HepG2 (cell line): ENCODE data around the gene APOC4. TPM values are rescaled to one million over a fixed set of nuclear protein-coding genes. Genes with fewer than 3 reads are reported as not detected.
"Not testable (repeated sequence)": the region's sequence is repeated elsewhere in the genome, so short reads cannot be mapped to it uniquely, and the experiment has no call there.

Experiments
- ATF1 ChIP-seq: IDR thresholded peaks from 2 replicates; pipeline ENCODE4 v1.6.1; 2016; ENCODE audit warnings: mild to moderate bottlenecking, control low read depth
- ATF7-NPFF ChIP-seq: sonication (generic); formaldehyde crosslinking; IDR thresholded peaks from 2 replicates; pipeline ENCODE4 v1.8.1; 2023; ENCODE audit warnings: mild to moderate bottlenecking, low read depth, missing genetic modification reagents, moderate library complexity
- CEBPB ChIP-seq: IDR thresholded peaks from 2 replicates; pipeline ENCODE4 v1.6.1; 2011; ENCODE audit warnings: low read depth, low read length, improper control_type of control experiment, borderline replicate concordance
- HES4 ChIP-seq: sonication (generic); formaldehyde crosslinking; IDR thresholded peaks from 2 replicates; pipeline ENCODE4 v1.9.0; 2021; ENCODE audit warnings: mild to moderate bottlenecking, missing genetic modification reagents, borderline replicate concordance
- KLF16 ChIP-seq, 2 experiments: sonication (generic) in 1 of 2; formaldehyde crosslinking in 1 of 2; IDR thresholded peaks; 2 replicates each; pipeline versions ENCODE4 v1.6.1 to v1.8.0; 2016 to 2023; ENCODE audit warnings: missing genetic modification reagents in 2 of 2, missing compliant biosample characterization in 1 of 2
- NFYC ChIP-seq: IDR thresholded peaks from 2 replicates; pipeline ENCODE4 v1.6.1; 2016; ENCODE audit warnings: missing genetic modification reagents, missing compliant biosample characterization
- NR2F6 ChIP-seq, 2 experiments: IDR thresholded peaks; 2 replicates each; pipeline ENCODE4 v1.6.1; 2016; ENCODE audit warnings: antibody characterized with exemption in 1 of 2, mild to moderate bottlenecking in 1 of 2
- SSRP1 ChIP-seq: IDR thresholded peaks from 2 replicates; pipeline ENCODE4 v1.6.1; 2016; ENCODE audit warnings: control low read depth
- TBX2 ChIP-seq: sonication (generic); formaldehyde crosslinking; IDR thresholded peaks from 2 replicates; pipeline ENCODE4 v1.5.0; 2020; ENCODE audit warnings: missing genetic modification reagents, mild to moderate bottlenecking, borderline replicate concordance
- ZNF607 ChIP-seq: sonication (generic); formaldehyde crosslinking; IDR thresholded peaks from 2 replicates; pipeline ENCODE4 v1.5.1; 2020; ENCODE audit warnings: missing genetic modification reagents, mild to moderate bottlenecking, borderline replicate concordance
- ZNF724P ChIP-seq: sonication (generic); formaldehyde crosslinking; IDR thresholded peaks from 2 replicates; pipeline ENCODE4 v1.8.0; 2022; ENCODE audit warnings: missing genetic modification reagents, borderline replicate concordance
- ZNF781 ChIP-seq: sonication (generic); formaldehyde crosslinking; IDR thresholded peaks from 2 replicates; pipeline ENCODE4 v1.5.1; 2020; ENCODE audit warnings: borderline replicate concordance, mild to moderate bottlenecking, missing genetic modification reagents; ENCODE audit errors: not compliant biosample characterization
- polyA plus RNA-seq, 8 experiments: library from polyadenylated mRNA; depleted of rRNA in 3 of 8; stranded (reverse) in 7 of 8; unstranded in 1 of 8; fragments of >200 nt; fragmentation: Illumina TruSeq in 4 of 8; extraction: Trizol in 4 of 8; gene quantifications; 2 replicates each; pipeline versions ENCODE4 v1.2.1 to v1.2.3, GENCODE V29; 2011 to 2016; ENCODE audit warnings: low read depth in 4 of 8, missing spikeins in 1 of 8, mixed read lengths in 1 of 8; ENCODE audit not compliant: insufficient read depth in 1 of 8
- total RNA-seq, 5 experiments: library from RNA; depleted of rRNA; stranded (reverse); fragments of >200 nt; fragmentation: Illumina TruSeq; extraction: Trizol; gene quantifications; 2 replicates each; pipeline ENCODE4 v1.2.3, GENCODE V29; 2016; ENCODE audit warnings: low read depth in 1 of 5
- TF ChIP-seq, protein P1 (sequence below): sonication (generic); formaldehyde crosslinking; IDR thresholded peaks from 2 replicates; pipeline ENCODE4 v1.4.0; 2020; ENCODE audit warnings: mild to moderate bottlenecking, missing genetic modification reagents
- TF ChIP-seq, protein P2 (sequence below): sonication (generic); formaldehyde crosslinking; IDR thresholded peaks from 2 replicates; pipeline ENCODE4 v1.4.0; 2020; ENCODE audit warnings: mild to moderate bottlenecking, missing genetic modification reagents
- TF ChIP-seq, protein P3 (sequence below): IDR thresholded peaks from 2 replicates; pipeline ENCODE4 v1.6.1; 2016
- TF ChIP-seq, protein P4 (sequence below), 2 experiments: fragments of 450-650 bp in 1 of 2; sonication (generic) in 1 of 2; formaldehyde crosslinking; IDR thresholded peaks; 2 replicates each; pipeline versions ENCODE4 v1.5.0 to v1.8.0; 2020 to 2022; ENCODE audit warnings: mild to moderate bottlenecking in 1 of 2, missing genetic modification reagents in 1 of 2

Gene APOC4
- total and polyA plus RNA-seq, 2 of the 13 experiments (the other 11 are each of a cell fraction or from before 2014, with no cell fraction given) = 0.46 TPM; not detected in 1

DNA sequence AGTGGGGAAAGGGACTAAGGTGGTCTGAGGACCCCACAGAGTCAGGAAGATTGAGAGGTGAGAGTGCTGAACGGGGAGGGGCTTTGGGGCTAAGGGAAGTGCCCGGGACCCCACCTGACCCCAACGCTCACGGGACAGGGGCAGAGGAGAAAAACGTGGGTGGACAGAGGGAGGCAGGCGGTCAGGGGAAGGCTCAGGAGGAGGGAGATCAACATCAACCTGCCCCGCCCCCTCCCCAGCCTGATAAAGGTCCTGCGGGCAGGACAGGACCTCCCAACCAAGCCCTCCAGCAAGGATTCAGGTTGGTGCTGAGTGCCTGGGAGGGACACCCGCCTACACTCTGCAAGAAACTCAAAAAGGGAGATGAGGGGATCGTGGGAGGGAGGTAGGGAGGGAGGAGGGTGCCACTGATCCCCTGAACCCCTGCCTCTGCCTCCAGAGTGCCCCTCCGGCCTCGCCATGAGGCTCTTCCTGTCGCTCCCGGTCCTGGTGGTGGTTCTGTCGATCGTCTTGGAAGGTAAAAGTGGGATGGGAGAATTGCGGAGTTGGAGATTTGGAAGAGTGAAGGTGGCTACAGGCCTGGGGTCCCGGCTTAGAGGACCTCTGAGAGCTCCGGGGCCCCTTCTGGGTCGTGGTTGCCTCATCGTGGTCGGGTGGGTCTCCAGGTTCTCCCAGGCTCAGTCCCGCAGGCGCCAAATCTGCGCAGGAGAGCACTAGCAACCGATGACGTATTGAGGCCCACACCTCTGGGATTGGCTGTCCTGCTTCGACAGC, 27.4 kb upstream of the APOC4 start, which contains the start of gene APOC1 (continued):
- peak; percentile 73; the same call in 1 of the 2 replicates for TF ChIP-seq CEBPB
- 0 out of 2 replicates have a peak, but pooled peaks have one; percentile 43 for TF ChIP-seq ZNF607
- TF ChIP-seq, protein P1, sequence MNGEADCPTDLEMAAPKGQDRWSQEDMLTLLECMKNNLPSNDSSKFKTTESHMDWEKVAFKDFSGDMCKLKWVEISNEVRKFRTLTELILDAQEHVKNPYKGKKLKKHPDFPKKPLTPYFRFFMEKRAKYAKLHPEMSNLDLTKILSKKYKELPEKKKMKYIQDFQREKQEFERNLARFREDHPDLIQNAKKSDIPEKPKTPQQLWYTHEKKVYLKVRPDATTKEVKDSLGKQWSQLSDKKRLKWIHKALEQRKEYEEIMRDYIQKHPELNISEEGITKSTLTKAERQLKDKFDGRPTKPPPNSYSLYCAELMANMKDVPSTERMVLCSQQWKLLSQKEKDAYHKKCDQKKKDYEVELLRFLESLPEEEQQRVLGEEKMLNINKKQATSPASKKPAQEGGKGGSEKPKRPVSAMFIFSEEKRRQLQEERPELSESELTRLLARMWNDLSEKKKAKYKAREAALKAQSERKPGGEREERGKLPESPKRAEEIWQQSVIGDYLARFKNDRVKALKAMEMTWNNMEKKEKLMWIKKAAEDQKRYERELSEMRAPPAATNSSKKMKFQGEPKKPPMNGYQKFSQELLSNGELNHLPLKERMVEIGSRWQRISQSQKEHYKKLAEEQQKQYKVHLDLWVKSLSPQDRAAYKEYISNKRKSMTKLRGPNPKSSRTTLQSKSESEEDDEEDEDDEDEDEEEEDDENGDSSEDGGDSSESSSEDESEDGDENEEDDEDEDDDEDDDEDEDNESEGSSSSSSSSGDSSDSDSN (CRISPR knock-in tag) = peak; percentile 60; the same call in 1 of the 2 replicates
- TF ChIP-seq ZNF781 (CRISPR knock-in tag) = peak; percentile 15
- TF ChIP-seq KLF16 (CRISPR knock-in tag; IDR thresholded peaks at IDR 0.05) = 0 out of 4 replicates have a peak, but pooled peaks of 1 of the 2 experiments have one; percentile 30
- TF ChIP-seq, protein P2, sequence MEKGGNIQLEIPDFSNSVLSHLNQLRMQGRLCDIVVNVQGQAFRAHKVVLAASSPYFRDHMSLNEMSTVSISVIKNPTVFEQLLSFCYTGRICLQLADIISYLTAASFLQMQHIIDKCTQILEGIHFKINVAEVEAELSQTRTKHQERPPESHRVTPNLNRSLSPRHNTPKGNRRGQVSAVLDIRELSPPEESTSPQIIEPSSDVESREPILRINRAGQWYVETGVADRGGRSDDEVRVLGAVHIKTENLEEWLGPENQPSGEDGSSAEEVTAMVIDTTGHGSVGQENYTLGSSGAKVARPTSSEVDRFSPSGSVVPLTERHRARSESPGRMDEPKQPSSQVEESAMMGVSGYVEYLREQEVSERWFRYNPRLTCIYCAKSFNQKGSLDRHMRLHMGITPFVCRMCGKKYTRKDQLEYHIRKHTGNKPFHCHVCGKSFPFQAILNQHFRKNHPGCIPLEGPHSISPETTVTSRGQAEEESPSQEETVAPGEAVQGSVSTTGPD (CRISPR knock-in tag) = 0 out of 2 replicates have a peak, but pooled peaks have one; percentile 40
- peak; percentile 27; the same call in 1 of the 2 replicates for TF ChIP-seq ZNF724P (CRISPR knock-in tag)
- TF ChIP-seq, protein P3, sequence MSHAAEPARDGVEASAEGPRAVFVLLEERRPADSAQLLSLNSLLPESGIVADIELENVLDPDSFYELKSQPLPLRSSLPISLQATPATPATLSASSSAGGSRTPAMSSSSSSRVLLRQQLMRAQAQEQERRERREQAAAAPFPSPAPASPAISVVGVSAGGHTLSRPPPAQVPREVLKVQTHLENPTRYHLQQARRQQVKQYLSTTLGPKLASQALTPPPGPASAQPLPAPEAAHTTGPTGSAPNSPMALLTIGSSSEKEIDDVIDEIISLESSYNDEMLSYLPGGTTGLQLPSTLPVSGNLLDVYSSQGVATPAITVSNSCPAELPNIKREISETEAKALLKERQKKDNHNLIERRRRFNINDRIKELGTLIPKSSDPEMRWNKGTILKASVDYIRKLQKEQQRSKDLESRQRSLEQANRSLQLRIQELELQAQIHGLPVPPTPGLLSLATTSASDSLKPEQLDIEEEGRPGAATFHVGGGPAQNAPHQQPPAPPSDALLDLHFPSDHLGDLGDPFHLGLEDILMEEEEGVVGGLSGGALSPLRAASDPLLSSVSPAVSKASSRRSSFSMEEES (CRISPR knock-in tag) = peak; percentile 36; the same call in 1 of the 2 replicates
- 0 out of 2 replicates have a peak, but pooled peaks have one; percentile 32 for TF ChIP-seq TBX2 (CRISPR knock-in tag)
- peak; percentile 88 for TF ChIP-seq NFYC (CRISPR knock-in tag)
- TF ChIP-seq HES4 (CRISPR knock-in tag) = peak; percentile 44; the same call in 1 of the 2 replicates
- TF ChIP-seq, protein P4, sequence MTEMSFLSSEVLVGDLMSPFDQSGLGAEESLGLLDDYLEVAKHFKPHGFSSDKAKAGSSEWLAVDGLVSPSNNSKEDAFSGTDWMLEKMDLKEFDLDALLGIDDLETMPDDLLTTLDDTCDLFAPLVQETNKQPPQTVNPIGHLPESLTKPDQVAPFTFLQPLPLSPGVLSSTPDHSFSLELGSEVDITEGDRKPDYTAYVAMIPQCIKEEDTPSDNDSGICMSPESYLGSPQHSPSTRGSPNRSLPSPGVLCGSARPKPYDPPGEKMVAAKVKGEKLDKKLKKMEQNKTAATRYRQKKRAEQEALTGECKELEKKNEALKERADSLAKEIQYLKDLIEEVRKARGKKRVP (CRISPR knock-in tag; IDR thresholded peaks at IDR 0.05) = peak in 1 of 2 experiments; percentile 27; a peak in 1 of 4 replicates
- TF ChIP-seq ATF7-NPFF (CRISPR knock-in tag) = peak; percentile 32
- not testable (repeated sequence) for TF ChIP-seq NR2F6 (IDR thresholded peaks at IDR 0.05)
- TF ChIP-seq NR2F6 (CRISPR knock-in tag; IDR thresholded peaks at IDR 0.05) = peak; percentile 23; the same call in 1 of the 2 replicates
- TF ChIP-seq SSRP1 (CRISPR knock-in tag) = 0 out of 2 replicates have a peak, but pooled peaks have one; percentile 13
- peak; percentile 94 for TF ChIP-seq ATF1
